A673 (cell line): ENCODE measurements around the gene TMPRSS6. TPM values are rescaled to one million over a fixed set of nuclear protein-coding genes. Genes with fewer than 3 reads are reported as not detected.

Source experiments
- BruUV-seq: library from RNA; stranded (reverse); fragments of 400-500 nt; replicated peaks from 2 replicates; lab custom pipeline; 2021; lab: Mats Ljungman, UMichigan
- CTCF ChIA-PET: fragments of 300-600 bp; sonication (Branson Sonifier 250); formaldehyde crosslinking; loops from one replicate; lab custom pipeline; 2022; ENCODE audit warnings: antibody characterized with exemption; lab: Charles Lee
- POLR2A ChIA-PET: fragments of 300-600 bp; sonication (Branson Sonifier 250); formaldehyde crosslinking; loops from one replicate; lab custom pipeline; 2022; ENCODE audit warnings: antibody characterized with exemption; ENCODE audit not compliant: low non-redundant PET; lab: Charles Lee
- DNase-seq: peaks from one replicate; pipeline ENCODE4 v3.0.0-alpha.2; 2015; ENCODE audit warnings: low spot score
- H3K27ac ChIP-seq: fragments of 200-600 bp; sonication (generic); 2 replicates; pipeline ENCODE4 v1.5.1; 2016; ENCODE audit warnings: mixed run types, low read depth, mild to moderate bottlenecking, mixed read lengths, antibody characterized with exemption, low read length; ENCODE audit not compliant: poor library complexity, severe bottlenecking
- H3K27me3 ChIP-seq: fragments of 200-600 bp; sonication (generic); replicated peaks from 2 replicates; pipeline ENCODE4 v1.6.1; 2017; ENCODE audit warnings: mixed run types, low read depth, mild to moderate bottlenecking, mixed read lengths, antibody characterized with exemption, low read length; ENCODE audit not compliant: insufficient read depth, poor library complexity
- H3K36me3 ChIP-seq: fragments of 200-600 bp; sonication (generic); 2 replicates; pipeline ENCODE4 v1.6.1; 2016; ENCODE audit warnings: mixed run types, mild to moderate bottlenecking, mixed read lengths, antibody characterized with exemption, low read length; ENCODE audit not compliant: insufficient read depth, poor library complexity, severe bottlenecking
- H3K4me1 ChIP-seq: fragments of 200-600 bp; sonication (generic); 2 replicates; pipeline ENCODE4 v1.6.1; 2017; ENCODE audit warnings: mixed run types, mild to moderate bottlenecking, mixed read lengths, antibody characterized with exemption, low read length; ENCODE audit not compliant: insufficient read depth, poor library complexity, severe bottlenecking
- H3K4me3 ChIP-seq: fragments of 200-600 bp; sonication (generic); 2 replicates; pipeline ENCODE4 v1.5.1; 2016; ENCODE audit warnings: low read depth, mixed run types, mild to moderate bottlenecking, mixed read lengths, low read length; ENCODE audit not compliant: poor library complexity, severe bottlenecking
- H3K9me3 ChIP-seq: fragments of 200-600 bp; sonication (generic); 2 replicates; pipeline ENCODE4 v1.6.1; 2016; ENCODE audit warnings: mixed run types, low read depth, mild to moderate bottlenecking, mixed read lengths, antibody characterized with exemption, low read length; ENCODE audit not compliant: poor library complexity, severe bottlenecking
- CTCF ChIP-seq: fragments of 300-800, 200-600 bp; sonication (generic); conservative IDR thresholded peaks from 2 replicates; pipeline ENCODE4 v1.5.1; 2017; ENCODE audit warnings: low read depth, mild to moderate bottlenecking, antibody characterized with exemption, low read length, moderate library complexity, mixed read lengths
- EZH2 ChIP-seq: fragments of 200-600 bp; sonication (generic); IDR thresholded peaks from 2 replicates; pipeline ENCODE4 v1.6.1; 2017; ENCODE audit warnings: borderline replicate concordance, low read depth, mild to moderate bottlenecking, mixed read lengths, antibody characterized with exemption, low read length; ENCODE audit not compliant: poor library complexity, severe bottlenecking
- intact Hi-C: fragments of 100-400 bp; cut with micrococcal nuclease; formaldehyde crosslinking; loops from one replicate; pipeline ENCODE4 v1.10.0; 2022; ENCODE audit not compliant: unreplicated experiment
- total RNA-seq: library from RNA; stranded (reverse); gene quantifications from 2 replicates; pipeline ENCODE4 v1.2.3, GENCODE V29; 2021

TMPRSS6 gene
- total RNA-seq, 1 experiment from 2014 or later = not detected

GRCh38 chr22:37057796-37058510 lies 51.6 kb downstream of the TMPRSS6 start:
- no TSS peak for BruUV-seq

GRCh38 chr22:37057226-37057625 lies 52.3 kb downstream of the TMPRSS6 start:
- Histone ChIP-seq H3K4me3 (no peak overlapping the region), H3K27me3 (no peaks in the 10 kb centered on the region), H3K27ac (no peak overlapping the region), H3K9me3 (no peaks in the 10 kb centered on the region), H3K4me1 (peaks cover 3% of the 10 kb centered on the region), H3K36me3 (peaks cover 5% of the 10 kb centered on the region)
- POLR2A ChIA-PET = no interaction called here
- DNase-seq = no peak
- intact Hi-C loops = no loop called here
- BruUV-seq = no TSS peak
- CTCF ChIA-PET = no interaction called here
- TF ChIP-seq EZH2 = no peak
- no peak for TF ChIP-seq CTCF

More at GRCh38 chr22:37057796-37058510, 51.6 kb downstream of the TMPRSS6 start:
- Histone ChIP-seq H3K9me3 (no peaks in the 10 kb centered on the region), H3K36me3 (peaks cover 5% of the 10 kb centered on the region), H3K27ac (no peak overlapping the region), H3K27me3 (no peaks in the 10 kb centered on the region), H3K4me1 (no peaks in the 10 kb centered on the region), H3K4me3 (no peak overlapping the region)
- no peak for DNase-seq
- ChIA-PET CTCF (no interaction called here), POLR2A (no interaction called here)
- no peak for TF ChIP-seq EZH2
- TF ChIP-seq CTCF = no peak
- intact Hi-C loops = no loop called here

GRCh38 chr22:37056246-37056645 lies 53.3 kb downstream of the TMPRSS6 start:
- intact Hi-C loops = no loop called here
- Histone ChIP-seq H3K4me3 (no peak overlapping the region), H3K9me3 (no peaks in the 10 kb centered on the region), H3K27me3 (no peaks in the 10 kb centered on the region), H3K27ac (no peak overlapping the region), H3K4me1 (peaks cover 4% of the 10 kb centered on the region), H3K36me3 (peaks cover 5% of the 10 kb centered on the region)
- POLR2A ChIA-PET = no interaction called here
- TF ChIP-seq CTCF (no peak), EZH2 (no peak)
- DNase-seq = no peak
- CTCF ChIA-PET = no interaction called here
- BruUV-seq = no TSS peak
